Esophagus muscularis mucosa (tissue), 4 donors: ENCODE measurements around the gene BCAS2.

Source experiments
- EP300 ChIP-seq: sonication (generic); formaldehyde crosslinking; IDR thresholded peaks from one replicate; pipeline ENCODE4 v1.6.1; 2017; ENCODE audit warnings: antibody characterized with exemption
- POLR2A ChIP-seq: fragments of 450-650 bp; IDR thresholded peaks from one replicate; pipeline ENCODE4 v1.6.1; 2017; ENCODE audit warnings: antibody characterized with exemption, moderate library complexity, mild to moderate bottlenecking, low read depth
- POLR2AphosphoS5 ChIP-seq, 2 donors: sonication (generic); formaldehyde crosslinking; IDR thresholded peaks; one replicate each; pipeline ENCODE4 v1.6.1; 2017; ENCODE audit warnings: antibody characterized with exemption in 2 of 2
- TF ChIP-seq, protein P1 (sequence below), 3 experiments: fragments of 200-600 bp in 2 of 3; fragments of 450-650 bp in 1 of 3; sonication (generic) in 2 of 3; IDR thresholded peaks; one replicate each; pipeline ENCODE4 v1.5.1; 2017 to 2019; ENCODE audit warnings: antibody characterized with exemption in 3 of 3, mild to moderate bottlenecking in 2 of 3, moderate library complexity in 1 of 3

DNA sequence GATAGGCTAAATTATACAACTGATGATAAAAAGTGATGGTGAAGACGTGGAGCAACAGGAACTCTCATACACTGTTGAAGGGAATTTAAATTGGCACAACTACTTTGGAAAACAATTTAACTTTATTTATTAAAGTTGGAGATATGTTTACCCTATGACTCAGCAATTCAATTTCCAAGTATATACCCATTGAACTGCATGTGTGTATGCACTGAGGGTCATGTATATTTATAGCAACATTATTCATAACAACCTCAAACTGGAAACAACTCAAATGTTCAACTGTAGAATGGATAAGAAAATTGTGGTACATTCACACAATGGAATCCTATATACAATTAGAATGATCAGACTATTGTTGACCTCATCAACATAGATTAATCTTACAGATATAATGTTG is 16.5 kb upstream of the BCAS2 start:
- TF ChIP-seq, protein P1, sequence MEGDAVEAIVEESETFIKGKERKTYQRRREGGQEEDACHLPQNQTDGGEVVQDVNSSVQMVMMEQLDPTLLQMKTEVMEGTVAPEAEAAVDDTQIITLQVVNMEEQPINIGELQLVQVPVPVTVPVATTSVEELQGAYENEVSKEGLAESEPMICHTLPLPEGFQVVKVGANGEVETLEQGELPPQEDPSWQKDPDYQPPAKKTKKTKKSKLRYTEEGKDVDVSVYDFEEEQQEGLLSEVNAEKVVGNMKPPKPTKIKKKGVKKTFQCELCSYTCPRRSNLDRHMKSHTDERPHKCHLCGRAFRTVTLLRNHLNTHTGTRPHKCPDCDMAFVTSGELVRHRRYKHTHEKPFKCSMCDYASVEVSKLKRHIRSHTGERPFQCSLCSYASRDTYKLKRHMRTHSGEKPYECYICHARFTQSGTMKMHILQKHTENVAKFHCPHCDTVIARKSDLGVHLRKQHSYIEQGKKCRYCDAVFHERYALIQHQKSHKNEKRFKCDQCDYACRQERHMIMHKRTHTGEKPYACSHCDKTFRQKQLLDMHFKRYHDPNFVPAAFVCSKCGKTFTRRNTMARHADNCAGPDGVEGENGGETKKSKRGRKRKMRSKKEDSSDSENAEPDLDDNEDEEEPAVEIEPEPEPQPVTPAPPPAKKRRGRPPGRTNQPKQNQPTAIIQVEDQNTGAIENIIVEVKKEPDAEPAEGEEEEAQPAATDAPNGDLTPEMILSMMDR (IDR thresholded peaks at IDR 0.05) = no peak
- TF ChIP-seq POLR2A = no peak
- no peak for TF ChIP-seq POLR2AphosphoS5 (IDR thresholded peaks at IDR 0.05)
- TF ChIP-seq EP300 = no peak
